HEK293 (cell line): ENCODE measurements around the gene ASAH2B.
"Not testable (repeated sequence)": the region's sequence is repeated elsewhere in the genome, so short reads cannot be mapped to it uniquely, and the experiment has no call there.

ENCODE experiments used
- HOXC10 ChIP-seq: sonication (generic); formaldehyde crosslinking; IDR thresholded peaks from 2 replicates; pipeline ENCODE4 v1.8.1; 2023; ENCODE audit warnings: mild to moderate bottlenecking, missing genetic modification reagents
- TF ChIP-seq, protein P1 (sequence below): fragments of 450-650 bp; formaldehyde crosslinking; IDR thresholded peaks from 2 replicates; pipeline ENCODE4 v1.5.1; 2016; ENCODE audit warnings: missing biosample characterization, missing genetic modification characterization
- TF ChIP-seq, protein P2 (sequence below): fragments of 450-650 bp; IDR thresholded peaks from 2 replicates; pipeline ENCODE4 v1.5.1; 2018; ENCODE audit warnings: missing biosample characterization, mild to moderate bottlenecking, missing genetic modification characterization
- TF ChIP-seq, protein P3 (sequence below): fragments of 450-650 bp; IDR thresholded peaks from 2 replicates; pipeline ENCODE4 v1.5.1; 2018; ENCODE audit warnings: missing biosample characterization, missing genetic modification characterization

DNA sequence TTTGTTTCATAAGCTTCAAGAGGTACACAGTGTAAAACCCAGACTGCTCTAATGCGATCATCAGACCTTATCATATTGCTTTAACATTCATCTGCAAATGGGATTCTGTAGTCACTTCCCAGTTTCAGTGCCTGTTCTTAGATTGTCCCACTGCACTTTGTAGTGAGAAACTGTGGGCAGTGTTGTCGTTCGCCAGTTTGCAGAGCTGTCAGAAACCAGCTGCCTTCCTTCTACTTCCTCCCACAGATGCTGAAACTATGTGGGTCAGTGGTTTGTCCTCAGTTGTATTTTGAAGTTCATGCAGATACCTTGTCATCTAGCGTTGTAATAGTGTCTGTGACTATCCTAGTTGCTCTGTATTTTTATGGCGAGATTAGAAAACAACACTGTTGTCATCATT lies 15.9 kb upstream of the ASAH2B start:
- TF ChIP-seq, protein P1, sequence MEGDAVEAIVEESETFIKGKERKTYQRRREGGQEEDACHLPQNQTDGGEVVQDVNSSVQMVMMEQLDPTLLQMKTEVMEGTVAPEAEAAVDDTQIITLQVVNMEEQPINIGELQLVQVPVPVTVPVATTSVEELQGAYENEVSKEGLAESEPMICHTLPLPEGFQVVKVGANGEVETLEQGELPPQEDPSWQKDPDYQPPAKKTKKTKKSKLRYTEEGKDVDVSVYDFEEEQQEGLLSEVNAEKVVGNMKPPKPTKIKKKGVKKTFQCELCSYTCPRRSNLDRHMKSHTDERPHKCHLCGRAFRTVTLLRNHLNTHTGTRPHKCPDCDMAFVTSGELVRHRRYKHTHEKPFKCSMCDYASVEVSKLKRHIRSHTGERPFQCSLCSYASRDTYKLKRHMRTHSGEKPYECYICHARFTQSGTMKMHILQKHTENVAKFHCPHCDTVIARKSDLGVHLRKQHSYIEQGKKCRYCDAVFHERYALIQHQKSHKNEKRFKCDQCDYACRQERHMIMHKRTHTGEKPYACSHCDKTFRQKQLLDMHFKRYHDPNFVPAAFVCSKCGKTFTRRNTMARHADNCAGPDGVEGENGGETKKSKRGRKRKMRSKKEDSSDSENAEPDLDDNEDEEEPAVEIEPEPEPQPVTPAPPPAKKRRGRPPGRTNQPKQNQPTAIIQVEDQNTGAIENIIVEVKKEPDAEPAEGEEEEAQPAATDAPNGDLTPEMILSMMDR (tag by site-specific recombination) = not testable (repeated sequence)
- TF ChIP-seq, protein P2, sequence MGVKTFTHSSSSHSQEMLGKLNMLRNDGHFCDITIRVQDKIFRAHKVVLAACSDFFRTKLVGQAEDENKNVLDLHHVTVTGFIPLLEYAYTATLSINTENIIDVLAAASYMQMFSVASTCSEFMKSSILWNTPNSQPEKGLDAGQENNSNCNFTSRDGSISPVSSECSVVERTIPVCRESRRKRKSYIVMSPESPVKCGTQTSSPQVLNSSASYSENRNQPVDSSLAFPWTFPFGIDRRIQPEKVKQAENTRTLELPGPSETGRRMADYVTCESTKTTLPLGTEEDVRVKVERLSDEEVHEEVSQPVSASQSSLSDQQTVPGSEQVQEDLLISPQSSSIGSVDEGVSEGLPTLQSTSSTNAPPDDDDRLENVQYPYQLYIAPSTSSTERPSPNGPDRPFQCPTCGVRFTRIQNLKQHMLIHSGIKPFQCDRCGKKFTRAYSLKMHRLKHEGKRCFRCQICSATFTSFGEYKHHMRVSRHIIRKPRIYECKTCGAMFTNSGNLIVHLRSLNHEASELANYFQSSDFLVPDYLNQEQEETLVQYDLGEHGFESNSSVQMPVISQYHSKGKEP = not testable (repeated sequence)
- TF ChIP-seq HOXC10 (CRISPR knock-in tag) = not testable (repeated sequence)
- TF ChIP-seq, protein P3, sequence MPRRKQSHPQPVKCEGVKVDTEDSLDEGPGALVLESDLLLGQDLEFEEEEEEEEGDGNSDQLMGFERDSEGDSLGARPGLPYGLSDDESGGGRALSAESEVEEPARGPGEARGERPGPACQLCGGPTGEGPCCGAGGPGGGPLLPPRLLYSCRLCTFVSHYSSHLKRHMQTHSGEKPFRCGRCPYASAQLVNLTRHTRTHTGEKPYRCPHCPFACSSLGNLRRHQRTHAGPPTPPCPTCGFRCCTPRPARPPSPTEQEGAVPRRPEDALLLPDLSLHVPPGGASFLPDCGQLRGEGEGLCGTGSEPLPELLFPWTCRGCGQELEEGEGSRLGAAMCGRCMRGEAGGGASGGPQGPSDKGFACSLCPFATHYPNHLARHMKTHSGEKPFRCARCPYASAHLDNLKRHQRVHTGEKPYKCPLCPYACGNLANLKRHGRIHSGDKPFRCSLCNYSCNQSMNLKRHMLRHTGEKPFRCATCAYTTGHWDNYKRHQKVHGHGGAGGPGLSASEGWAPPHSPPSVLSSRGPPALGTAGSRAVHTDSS (tag by site-specific recombination) = not testable (repeated sequence)
